ENCODE measurements around the gene ARHGAP42.

DNA sequence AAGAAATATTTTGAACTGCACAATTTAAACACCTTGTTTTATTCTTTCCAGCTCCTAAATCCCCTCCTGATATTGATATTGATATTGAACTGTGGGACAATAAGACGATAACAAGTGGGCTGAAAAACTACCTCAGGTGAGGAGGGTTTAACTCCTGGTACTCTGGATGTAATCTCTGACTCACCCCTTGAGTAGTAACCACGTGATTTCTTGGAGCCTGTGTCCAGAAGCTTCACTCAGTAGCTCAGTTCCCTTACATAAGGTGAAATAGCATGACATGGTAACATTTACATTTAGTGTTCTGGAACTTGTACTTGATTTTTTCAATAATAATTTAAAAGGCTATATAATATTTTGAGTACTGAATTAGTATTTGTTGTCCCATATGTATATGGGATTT is 274.5 kb downstream of the ARHGAP42 start:
- TF ChIP-seq, protein P1, sequence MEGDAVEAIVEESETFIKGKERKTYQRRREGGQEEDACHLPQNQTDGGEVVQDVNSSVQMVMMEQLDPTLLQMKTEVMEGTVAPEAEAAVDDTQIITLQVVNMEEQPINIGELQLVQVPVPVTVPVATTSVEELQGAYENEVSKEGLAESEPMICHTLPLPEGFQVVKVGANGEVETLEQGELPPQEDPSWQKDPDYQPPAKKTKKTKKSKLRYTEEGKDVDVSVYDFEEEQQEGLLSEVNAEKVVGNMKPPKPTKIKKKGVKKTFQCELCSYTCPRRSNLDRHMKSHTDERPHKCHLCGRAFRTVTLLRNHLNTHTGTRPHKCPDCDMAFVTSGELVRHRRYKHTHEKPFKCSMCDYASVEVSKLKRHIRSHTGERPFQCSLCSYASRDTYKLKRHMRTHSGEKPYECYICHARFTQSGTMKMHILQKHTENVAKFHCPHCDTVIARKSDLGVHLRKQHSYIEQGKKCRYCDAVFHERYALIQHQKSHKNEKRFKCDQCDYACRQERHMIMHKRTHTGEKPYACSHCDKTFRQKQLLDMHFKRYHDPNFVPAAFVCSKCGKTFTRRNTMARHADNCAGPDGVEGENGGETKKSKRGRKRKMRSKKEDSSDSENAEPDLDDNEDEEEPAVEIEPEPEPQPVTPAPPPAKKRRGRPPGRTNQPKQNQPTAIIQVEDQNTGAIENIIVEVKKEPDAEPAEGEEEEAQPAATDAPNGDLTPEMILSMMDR (optimal IDR thresholded peaks at IDR 0.05 in 1 of 3, IDR thresholded peaks at IDR 0.05 in 1 of 3, conservative IDR thresholded peaks at IDR 0.05 in 1 of 3; ENCODE audit: extremely low read depth in 1 of 3, insufficient read depth in 2 of 3, low read length in 3 of 3): no peak
- no peak for TF ChIP-seq EZH2 (IDR thresholded peaks at IDR 0.05; ENCODE audit: low read length)
